GM12875 (cell line): ENCODE results near the gene ENKD1.
A peak's percentile ranks its signal among the peaks of the same experiment; 100 is the strongest.

Experiments used
- H3K4me3 ChIP-seq: one replicate; pipeline ENCODE4 v1.5.1; 2011; ENCODE audit warnings: low read depth, low read length, control low read depth
- CTCF ChIP-seq: IDR thresholded peaks from 2 replicates; pipeline ENCODE4 v1.5.1; 2011; ENCODE audit warnings: low read depth, mild to moderate bottlenecking, control low read depth, inconsistent platforms, low read length, moderate library complexity, borderline replicate concordance; ENCODE audit not compliant: insufficient read depth

ENKD1 gene

GRCh38 chr16:67673712-67674580, 7.4 kb upstream of the ENKD1 start:
- H3K4me3 ChIP-seq, result no peak overlapping the region
- TF ChIP-seq CTCF, result no peak

- no peak overlapping the region for H3K4me3 ChIP-seq
- peak; percentile 90 for TF ChIP-seq CTCF
Observed at GRCh38 chr16:67672739-67673662, 6.5 kb upstream of the ENKD1 start.

DNA sequence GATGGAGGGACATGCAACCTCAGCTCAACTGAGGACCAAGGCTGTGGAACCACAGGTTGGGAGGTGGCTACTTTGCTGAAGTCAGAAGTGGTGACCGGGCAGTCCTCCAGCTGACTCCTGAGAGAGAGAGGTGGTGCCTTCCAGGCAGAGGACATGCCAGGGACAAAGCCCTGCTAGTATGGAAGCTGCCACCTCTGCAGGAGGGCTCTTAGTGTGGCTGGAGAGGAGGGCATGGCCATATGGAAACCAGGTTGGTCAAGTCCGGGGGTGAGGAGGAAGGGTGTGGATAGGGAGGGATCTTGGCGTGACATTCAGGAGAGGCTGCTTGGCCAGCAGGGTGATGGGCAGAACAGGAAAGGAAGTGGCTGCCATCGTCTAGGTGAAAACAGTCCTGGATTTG, 5.8 kb upstream of the ENKD1 start:
- no peak for TF ChIP-seq CTCF

DNA sequence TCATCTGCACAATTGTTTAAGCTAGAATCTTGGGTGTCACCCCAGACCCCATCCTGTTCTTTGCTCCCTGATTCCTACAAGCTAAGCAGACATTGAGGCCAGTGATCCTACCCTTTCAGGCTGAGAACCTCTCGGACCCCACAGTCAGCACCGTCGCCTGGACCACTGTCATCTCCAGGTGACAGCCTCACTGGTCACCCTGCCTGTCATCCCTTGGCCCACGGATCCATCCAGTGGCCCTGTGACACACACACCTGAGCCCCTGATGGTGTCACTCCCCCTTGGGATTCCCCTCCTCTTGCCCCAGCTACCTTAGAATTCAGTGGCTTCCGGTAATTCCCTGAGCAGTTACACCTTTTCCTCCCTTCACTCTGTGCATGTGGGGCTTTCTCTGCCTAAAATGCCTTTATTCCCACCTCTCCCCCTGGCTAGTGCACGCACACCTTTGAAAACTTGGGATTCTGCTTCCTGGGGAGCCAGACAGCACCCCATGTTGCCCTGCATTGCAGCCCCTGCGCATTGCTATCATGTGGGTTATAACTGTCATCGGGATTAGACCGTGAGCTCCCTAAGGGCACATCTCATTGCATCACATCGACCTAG, 3.0 kb upstream of the ENKD1 start:
- no peak for TF ChIP-seq CTCF
- H3K4me3 ChIP-seq, result no peak overlapping the region

More for the DNA sequence above, 5.8 kb upstream of the ENKD1 start:
- H3K4me3 ChIP-seq, result no peak overlapping the region

GRCh38 chr16:67668495-67669157, 2.1 kb upstream of the ENKD1 start:
- H3K4me3 ChIP-seq, result no peak overlapping the region
- peak; percentile 43 for TF ChIP-seq CTCF

DNA sequence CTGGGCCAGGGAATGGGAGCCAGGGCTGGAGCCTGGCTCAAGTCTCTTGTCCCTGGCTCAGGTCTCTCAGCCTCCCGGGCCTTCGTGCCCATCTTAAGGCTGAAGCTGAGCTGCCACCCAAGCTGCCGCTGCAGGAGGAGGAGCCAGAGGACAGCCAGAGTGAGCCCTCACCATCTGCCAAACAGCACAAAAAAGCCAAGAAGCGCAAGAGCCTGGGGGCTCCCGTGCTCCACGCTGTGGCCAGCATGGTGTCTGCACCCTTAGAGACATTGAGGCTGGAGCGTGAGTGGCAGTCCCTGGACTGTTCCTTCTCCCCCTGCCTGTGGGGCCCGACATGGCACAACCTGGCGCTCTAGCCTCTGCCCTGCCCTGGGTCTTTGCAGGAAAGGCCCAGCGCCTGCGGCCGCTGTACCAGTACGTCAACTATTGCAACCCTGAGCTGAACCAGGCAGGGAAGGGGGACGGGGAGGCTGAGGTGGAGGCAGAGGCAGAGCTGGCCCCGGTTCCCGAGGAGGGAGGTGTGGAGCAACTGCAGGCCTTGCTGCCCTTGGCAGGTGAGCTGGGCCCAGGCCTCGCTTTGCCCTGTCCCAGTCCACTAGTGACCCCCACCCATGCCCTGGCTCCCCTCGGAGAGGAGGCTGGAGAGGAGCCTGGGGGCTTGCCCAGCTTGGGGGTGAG, 1.4 kb upstream of the ENKD1 start:
- no peak overlapping the region for H3K4me3 ChIP-seq
- TF ChIP-seq CTCF, result peak; percentile 94
